DND-41 (cell line): ENCODE results near the gene VPS13C.

Source experiments
- EZH2 ChIP-seq: IDR thresholded peaks from 3 replicates; pipeline ENCODE4 v1.6.1; 2012; ENCODE audit warnings: borderline replicate concordance, low read depth, mild to moderate bottlenecking, moderate library complexity, low read length, inconsistent platforms; ENCODE audit not compliant: severe bottlenecking
- TF ChIP-seq, protein P1 (sequence below): IDR thresholded peaks from 2 replicates; pipeline ENCODE4 v1.5.1; 2012; ENCODE audit warnings: borderline replicate concordance, low read length, moderate library complexity, mild to moderate bottlenecking; ENCODE audit not compliant: poor library complexity, severe bottlenecking; ENCODE audit errors: extremely low read depth

DNA sequence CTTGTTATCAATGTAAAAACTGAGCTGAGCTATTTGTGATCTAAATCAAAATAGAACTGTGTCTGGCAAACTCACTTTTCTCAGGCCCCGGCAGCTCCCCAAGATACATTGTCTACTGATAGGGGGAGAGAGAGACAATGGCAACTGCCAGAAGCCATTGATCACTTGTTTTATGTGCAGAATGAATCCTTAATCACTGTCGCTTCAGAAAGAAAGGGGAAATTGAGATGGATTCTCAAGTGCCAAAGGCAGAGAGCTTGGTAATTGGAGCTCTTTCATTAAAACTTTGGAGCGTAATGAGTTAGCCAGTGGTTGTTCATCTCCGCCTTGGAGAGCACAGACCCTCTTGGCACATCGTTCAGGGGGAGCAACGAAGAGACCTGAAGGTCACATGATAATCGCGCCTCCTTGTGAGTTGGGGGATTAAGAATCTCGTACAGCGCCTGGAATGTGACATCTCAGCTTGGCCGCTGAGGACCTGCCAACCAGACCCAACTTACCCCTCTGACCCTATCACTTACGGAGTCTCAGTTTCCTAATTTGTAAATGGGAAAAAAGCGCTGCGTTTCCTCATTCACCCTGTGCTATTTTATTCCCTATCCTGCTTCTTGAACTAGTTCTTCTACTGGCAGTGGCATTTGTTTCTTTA is 252.8 kb downstream of the VPS13C start:
- TF ChIP-seq, protein P1, sequence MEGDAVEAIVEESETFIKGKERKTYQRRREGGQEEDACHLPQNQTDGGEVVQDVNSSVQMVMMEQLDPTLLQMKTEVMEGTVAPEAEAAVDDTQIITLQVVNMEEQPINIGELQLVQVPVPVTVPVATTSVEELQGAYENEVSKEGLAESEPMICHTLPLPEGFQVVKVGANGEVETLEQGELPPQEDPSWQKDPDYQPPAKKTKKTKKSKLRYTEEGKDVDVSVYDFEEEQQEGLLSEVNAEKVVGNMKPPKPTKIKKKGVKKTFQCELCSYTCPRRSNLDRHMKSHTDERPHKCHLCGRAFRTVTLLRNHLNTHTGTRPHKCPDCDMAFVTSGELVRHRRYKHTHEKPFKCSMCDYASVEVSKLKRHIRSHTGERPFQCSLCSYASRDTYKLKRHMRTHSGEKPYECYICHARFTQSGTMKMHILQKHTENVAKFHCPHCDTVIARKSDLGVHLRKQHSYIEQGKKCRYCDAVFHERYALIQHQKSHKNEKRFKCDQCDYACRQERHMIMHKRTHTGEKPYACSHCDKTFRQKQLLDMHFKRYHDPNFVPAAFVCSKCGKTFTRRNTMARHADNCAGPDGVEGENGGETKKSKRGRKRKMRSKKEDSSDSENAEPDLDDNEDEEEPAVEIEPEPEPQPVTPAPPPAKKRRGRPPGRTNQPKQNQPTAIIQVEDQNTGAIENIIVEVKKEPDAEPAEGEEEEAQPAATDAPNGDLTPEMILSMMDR = no peak
- no peak for TF ChIP-seq EZH2
